ENCODE data around the gene ITPKB.
"Not testable (repeated sequence)": the region's sequence is repeated elsewhere in the genome, so short reads cannot be mapped to it uniquely, and the experiment has no call there.

ITPKB gene

DNA sequence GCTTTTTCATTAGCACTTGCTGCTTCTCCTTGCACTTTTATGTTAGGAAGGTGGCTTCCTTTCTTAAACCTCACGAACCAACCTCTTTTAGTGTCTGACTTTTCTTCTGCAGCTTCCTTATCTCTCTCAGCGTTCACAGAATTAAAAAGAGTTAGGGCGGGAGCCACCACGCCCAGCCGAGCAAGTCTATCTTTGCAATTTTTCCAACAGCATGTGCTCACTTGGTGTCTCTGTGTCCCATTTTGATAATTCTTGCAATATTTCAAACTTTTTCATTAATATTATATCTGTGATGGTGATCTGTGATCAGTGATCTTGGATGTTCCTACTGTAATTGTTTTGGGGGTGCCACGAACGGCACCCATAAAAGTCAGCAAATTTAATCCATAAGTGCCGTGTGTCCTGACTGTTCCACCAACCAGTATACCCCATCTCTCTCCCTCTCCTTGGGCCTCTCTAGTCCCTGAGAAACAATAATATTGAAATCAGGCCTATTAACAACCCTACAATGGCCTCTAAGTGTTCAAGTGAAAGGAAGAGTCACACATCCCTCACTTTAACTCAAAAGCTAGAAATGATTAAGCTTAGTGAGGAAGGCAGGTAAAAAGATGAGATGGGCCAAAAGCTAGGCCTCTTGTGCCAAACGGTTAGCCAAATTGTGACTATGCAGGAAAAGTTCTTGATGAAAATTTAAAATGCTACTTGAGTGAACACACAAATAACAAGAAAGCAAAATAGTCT is 15.9 kb upstream of the ITPKB start:
- no peak for DNase-seq

DNA sequence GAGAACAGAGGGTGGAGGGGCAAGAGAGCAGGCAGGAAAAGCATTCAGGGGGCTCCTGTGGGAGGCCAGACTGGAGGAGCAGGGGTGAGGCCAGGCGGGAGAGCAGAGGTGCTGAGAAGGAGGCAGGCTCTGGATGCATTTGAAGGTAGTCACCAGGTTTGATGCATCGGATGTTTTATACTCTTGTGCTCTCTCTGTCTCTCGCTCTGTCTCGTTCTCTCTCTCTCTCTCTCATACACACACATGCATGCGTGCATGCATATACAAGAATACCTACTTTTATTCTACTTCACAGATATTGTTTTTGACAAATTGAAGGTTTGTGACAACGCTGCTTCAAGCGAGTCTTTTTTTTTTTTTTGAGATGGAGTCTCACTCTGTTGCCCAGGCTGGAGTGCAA is 15.0 kb upstream of the ITPKB start:
- no peak for DNase-seq

DNA sequence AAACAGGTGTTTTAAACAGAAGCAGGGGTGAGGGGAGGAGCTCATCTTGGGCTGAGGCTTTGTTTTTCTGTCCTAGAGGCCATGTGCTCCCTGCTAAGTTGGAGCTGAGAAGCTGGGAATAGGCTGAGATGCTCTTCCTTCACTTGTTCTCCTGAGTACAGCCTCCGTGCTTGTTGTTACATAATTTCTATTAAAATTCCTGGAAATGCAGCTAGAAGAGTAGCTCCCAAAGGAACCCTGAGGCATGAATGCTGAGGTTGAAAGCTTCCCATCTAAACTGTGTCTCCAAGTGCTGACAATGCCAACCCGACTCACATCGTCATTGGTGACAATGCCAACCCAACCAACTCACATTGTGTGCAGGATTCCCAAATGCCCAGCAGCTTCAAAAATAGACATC is 12.6 kb upstream of the ITPKB start:
- no peak for DNase-seq

DNA sequence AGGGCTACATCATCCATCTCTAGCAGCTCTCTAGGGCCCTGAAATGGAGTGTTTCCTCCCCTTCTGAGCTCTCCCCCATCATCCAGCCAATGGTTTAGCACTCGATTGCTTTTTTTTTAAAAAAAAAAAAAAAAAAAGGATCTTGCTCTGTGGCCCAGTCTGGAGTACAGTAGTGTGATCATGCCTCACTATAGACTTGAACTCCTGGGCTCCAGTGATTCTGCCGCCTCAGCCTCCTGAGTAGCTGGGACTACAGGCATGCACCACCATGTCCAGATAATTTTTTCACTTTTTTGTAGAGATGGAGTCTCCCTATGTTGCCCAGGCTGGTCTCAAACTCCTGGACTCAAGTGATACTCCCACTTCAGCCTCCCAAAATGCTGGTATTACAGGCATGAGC is 12.1 kb upstream of the ITPKB start:
- no peak for DNase-seq

DNA sequence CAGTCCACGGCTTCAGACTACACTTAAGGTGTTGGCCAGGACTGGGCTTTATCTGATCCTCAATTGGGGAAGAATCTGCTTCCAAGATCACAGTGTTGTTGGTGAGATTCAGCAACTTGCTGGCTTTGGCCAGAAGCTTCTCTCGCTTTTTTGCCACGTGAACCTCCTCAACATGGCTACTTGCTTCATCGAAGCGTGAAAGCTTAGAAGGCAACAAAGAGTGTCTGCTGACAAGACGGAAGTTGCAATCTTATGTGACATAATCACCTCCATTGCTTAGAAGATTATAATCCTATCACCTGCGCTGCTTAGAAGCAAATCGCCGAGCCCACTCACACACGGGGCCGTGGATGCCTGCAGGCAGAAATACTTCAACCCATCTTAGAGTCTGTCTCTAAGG is 10.4 kb upstream of the ITPKB start:
- DNase-seq, result no peak

DNA sequence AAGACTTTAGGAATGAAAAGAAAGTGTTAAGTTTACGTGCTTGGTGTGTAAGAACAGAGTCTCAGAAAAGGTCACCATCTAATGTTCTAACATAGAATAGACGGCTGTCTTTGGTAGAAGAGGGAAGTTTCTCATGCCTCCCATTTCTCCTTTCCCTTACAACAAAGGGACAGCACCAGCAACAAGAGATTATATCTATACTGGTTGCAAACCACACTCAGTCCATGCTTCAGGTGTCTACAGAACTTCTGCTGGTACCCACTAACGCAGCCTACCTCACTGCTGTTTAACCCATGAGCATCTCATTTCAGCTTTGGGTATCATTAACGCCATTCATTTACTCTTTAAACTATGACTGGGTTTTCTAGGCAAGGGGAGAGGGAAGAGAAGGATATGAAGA is 9.2 kb upstream of the ITPKB start:
- DNase-seq, result no peak

DNA sequence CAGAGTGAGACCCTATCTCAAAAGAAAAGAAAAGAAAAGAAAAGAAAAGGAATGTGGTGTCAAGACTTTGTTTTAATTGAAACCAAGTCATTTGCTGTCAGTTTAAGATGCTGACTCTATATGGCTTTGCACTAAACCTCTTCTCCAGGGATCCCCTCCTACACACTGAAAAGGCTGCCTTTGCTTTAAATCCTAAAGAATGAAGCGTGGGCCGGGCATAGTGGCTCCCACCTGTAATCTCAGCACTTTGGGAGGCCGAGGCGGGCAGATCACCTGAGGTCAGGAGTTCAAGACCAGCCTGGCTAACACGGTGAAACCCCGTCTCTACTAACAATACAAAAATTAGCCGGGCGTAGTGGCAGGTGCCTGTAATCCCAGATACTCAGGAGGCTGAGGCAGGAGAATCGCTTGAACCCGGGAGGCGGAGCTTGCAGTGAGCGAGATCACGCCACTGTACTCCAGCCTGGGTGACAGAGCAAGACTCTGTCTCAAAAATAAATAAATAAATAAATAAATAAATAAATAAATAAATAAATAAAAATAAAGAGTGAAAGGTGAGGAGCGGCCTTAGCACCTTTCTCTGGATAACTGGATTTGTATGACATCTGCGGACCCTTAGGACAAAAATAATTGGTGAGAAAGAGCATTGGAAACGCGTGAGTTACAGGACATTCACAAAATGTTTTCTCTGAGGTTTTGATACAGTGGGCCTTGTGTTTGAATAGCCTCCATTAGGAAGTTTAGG is 8.6 kb upstream of the ITPKB start:
- not testable (repeated sequence) for DNase-seq

DNA sequence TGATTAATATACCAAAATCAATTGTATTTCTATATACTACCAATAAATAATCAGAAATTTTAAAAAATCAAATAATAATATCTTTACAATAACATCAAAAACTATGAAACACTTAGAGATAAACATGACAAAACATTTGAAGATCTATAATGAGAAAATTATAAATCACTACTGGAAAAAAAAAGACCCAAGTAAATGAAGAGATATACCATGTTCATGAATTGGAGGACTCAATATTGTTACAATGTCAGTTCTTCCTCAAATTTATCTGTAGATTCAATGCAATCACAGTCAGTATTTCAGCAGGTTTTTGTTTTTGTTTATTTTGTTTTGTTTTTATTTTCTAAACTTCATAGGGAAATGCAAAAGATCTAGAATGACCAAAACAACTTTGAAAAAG is 4.2 kb upstream of the ITPKB start:
- no peak for DNase-seq

DNA sequence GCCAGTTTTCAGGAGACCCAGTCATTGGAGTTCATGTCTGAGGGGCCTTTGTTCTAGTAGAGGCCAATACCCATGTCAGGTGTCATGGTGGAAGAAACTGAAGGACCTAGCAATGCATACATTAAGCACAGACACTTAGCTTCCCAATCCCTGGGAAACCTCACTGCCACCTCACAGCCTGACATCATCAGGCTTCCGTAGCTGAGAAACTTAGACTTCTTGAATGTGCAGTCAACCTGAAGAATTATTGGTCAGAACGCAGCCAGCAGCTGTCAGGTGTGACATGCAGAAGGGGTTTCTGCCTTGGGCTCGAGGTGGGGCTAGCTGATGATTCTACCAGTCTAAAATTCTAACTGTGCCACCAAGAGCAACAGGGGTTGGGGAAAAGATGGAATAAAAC is 1.9 kb upstream of the ITPKB start:
- no peak for DNase-seq

DNA sequence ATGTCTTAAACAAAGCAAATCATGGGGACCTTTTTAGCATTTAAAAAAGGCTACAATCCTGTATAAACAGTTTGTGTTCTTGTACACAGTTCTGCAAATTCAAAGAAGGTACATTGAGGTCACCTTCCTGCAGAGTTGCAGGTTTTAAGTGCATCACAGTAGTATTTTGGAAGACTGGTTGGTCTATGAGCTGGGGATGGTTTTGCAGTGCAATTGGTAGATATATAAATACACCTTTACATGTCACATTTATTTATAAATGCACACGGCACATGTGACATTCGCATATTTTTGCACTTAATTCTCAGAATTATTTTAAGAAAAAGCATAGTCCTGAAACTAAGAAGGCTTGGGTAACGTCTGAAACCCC is 599 bp upstream of the ITPKB start:
- no peak for DNase-seq

DNA sequence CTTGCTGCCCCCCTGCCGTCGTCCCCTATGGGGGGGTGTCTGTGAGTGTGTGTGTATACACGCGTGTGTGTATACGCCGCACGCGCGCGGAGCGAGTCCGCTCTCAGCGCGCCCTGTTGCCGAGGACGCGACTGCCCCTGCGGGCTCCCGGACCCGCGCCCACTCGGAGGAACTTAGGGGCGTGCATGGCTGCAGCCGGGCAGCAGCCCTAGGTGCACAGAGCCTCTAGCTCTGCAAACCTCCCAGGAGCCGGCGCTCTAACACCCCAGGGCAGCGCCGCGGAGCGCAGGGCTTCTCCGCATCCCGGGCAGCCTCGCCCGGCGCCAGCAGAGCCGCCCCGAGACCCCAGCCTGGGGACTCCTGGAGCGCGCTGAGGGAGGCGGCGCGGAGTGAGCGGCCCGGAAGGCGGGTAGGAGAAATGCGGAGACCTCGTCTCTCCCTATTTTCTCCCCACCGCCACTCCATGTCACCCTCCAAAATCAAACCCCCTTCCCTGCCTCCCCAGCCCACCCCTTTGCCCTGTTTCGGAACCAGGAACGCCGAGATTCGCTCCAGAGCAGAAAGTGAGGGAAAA is 574 bp downstream of the ITPKB start:
- DNase-seq, result no peak

DNA sequence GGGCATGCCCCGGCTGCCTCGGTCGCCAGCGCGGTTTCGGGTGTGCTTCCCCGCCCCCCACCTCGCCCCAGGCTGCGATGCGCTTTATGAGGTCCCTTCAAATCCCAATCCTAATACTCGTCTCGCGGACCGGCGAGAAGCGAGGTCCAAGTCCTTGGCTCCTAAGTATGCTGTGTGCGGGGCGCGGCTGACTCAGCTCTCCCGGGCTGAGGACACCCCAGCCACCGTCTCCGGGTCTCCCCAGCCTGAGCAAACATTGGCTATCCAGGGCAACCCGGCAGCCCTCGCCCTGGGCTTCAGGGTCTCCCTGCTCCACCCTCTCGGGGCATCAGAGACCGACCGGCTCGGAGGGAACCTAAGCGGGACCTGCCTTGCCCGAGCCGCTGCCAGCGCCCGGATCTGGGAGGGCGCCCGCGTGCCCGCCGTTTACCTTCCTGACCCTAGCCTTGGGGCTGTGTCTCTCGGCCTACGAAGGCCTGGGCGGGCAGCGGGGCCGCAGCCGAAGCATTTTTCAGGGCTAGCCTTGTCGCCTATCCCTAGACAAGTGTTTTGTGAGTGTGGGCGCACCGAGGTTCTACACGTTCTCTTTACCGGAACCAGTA is 1.2 kb downstream of the ITPKB start:
- DNase-seq, result no peak

DNA sequence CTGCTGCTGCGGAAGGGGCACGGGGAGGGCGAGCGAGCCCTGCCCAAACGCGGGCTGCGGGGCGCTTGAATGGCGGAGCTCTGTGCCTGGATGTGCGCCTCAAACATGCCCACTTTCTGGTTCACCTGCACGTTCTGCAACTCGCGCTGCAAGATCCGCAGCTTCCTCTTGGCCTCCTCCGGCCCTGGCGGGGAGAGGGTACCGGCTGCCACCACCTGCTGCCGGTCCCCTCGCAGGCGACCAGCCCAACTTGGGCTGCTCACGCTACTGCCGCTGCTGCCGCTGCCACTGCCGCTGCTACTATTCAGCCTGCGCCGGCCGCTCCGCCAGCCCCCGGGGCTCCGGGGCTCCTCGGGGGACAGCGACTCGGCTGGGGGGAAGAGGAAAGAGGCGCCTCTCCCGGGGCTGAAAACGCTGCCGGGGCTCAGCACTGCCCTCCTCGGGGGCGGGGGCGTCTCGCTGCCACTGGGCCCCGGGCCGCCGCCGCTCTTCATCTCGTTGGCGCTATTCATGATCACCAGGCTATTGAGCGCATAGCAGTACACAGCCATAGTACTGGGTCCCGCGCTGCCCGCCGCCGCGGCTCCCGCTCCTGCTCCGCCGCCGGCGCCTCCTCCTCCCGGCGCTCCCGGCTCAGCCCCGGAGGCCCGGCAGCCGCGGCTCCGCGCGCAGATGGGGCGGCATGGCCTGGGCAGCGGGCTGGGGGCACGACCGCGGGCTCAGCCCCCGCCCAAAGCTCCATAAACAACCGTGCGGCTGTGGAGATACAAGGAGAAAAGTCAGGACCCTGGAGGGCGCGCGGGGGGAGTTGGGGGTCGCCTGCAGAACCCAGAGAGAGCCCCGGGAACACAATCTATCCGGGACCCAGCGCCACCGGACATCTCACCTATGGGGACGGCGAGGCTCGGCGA is 1.9 kb downstream of the ITPKB start:
- DNase-seq, result no peak

DNA sequence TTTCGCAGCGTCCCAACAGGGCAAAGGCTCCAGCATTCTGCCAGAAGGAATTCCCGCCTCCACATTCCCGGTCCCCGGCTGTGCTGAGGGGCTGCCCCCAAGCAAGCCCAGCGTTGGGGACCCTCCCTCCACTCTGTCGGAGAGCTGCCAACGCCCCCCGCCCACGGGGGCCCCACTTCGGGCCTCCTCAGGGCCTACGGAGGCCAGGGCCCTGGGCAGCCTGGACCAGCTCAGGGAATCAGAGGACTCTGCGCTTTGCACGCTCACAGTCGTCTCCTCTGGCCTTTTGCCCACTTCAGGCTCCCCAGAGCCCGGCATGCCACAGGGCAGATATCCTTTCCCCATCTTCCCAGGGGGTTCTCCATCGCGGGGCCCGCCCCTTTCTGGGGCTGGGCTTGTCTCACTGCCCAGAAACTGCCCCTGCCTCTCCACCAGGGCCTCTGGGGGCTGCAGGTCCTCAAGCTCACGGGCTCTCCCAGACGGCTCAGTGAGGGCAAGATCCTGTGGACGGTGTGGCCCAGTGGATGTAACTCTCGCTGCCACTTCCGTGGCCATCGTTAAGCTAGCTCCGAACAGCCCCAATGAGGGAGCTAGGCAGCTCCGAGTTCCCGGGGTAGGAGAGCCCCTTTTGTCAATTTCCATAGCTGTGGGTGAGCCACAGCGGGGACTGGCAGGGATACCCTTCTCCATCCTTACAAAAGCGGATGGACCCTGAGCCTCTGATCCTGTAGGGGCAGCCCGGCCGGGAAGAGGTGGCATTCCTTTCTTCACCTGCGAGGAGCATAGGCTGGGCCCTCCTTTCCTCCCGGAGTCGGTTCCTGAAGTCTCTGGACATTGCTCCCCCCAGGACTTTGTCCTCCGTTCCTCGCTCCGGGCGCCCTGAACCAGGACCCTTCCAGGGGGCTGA is 2.8 kb downstream of the ITPKB start:
- no peak for DNase-seq

DNA sequence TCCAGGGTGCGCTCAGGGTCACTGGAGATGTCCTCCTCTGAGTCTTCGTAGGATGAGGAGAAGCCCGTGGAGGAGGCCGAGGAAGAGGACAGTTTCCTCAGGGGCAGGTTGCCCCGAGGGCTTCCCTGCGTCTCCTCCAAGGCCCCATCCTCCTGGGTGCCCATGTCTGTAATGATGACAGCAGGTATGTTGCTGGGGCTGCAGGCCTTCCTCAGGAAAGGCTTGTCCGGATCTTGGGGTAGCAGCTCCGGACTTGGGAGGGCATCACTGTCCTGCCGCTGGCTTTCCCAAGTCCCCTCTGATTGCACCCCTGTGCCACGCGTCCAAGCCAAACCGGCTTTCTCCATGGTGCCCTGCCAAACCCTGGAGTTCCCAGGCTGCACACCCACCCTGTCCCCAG is 3.5 kb downstream of the ITPKB start:
- DNase-seq, result no peak

DNA sequence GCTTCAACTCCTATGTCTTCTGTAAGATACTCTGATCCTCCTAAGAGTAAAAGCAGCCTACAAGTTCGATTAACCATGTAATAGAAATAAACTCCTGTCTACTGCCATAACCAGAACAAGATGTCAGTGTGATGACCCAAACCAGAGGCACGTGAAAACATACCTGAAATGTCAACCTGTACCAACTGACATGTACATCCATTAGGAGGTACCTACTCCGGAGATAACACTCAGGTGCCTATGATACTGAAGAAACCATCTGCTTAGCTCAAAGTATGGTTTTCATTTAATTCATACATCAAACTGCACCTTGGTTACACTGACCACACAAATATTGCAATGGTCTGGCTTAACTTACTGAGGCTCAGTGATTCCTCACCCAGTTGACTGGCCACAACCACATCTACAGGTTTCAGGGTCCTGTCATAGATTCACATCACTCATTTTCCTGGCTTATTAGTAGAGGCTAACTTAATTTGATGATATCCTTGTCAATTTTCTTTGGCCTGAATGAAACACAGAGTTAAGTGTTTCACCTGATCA is 4.4 kb downstream of the ITPKB start:
- no peak for DNase-seq

DNA sequence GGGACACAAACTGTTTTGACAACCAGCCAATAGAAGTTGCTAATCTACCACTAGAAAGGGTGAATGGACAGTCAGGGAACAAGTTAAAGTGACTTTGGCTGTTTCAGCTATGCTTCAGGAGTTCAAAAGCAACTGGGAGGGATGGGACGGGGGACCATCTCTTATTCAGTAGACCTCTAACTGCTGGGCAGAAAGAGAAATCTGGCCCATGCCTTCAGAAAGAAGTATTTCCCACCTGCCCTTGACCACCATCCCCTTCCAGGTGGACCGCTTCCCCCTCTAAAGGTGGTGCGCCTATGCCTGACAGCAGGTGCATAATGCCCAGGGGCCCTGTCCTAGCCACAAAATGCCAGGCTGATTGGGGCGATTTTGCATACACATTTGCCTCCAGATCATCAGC is 5.2 kb downstream of the ITPKB start:
- DNase-seq, result no peak

DNA sequence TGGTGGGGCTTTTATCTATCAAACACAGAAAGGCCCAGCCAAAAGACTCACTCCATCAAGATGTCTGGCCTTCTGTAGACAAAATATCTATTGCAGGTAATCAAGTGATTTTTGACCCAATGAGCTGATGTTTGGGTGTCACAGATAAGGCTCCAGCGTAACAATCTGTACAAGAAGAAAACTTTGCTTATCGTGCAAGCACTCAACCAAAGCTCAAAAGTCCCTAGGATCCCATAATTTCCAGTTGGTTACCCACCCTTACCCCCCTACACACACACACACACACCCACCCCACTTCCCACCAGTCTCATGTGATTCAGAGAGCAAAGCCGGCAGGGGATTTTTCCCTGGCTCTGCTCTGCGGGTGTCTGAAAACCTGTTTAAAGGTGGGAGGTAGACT is 5.8 kb downstream of the ITPKB start:
- DNase-seq, result no peak

DNA sequence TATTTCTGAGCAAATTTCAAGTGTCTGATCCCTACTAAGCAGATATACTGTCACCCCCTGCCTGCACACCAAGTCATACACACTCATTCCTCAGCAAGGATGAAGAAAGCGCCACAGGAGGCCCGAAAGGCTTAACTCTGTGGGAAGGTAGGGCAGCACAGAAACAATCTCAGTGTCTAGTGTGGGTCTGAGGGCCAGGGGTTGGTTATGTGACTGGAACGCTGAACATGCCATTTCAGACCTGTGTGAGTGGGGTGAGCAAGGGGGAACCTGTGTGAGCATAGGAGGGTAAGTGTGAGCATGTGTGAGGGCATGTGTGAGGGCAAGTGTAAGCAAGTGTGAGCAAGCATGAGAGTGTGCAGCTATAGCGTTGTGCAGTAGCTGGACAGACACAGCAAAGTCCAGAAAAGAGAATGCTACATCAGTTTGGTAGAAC is 6.2 kb downstream of the ITPKB start:
- DNase-seq, result no peak

DNA sequence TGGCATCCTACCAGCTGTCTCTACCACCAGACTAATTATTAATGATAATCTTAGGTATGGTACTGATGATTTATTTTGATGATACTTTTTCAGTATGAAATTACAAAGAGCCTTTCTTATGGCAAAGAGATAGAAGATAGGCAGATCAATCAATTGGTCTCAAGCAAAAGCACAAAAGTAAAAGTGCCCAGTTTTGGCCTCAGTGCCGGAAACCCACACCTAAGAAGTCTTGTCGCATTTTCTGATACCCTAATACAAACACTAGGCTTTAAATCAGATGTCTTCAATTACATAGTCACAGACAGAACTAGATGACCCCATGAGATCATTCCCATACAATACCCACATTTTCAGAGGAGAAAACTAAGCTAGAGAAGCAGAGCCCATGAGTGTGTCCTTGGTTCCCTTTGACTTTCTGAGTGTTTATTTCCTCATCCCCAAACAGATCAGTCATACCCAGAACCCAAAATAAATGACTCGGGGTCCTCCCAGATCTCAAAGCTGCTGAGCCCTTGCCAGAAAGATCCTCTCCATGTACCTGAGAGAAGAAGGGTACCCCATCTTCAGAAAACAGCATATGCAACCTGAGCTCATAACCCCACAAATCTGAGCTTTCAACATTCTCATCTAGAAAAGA is 7.7 kb downstream of the ITPKB start:
- DNase-seq, result no peak

DNA sequence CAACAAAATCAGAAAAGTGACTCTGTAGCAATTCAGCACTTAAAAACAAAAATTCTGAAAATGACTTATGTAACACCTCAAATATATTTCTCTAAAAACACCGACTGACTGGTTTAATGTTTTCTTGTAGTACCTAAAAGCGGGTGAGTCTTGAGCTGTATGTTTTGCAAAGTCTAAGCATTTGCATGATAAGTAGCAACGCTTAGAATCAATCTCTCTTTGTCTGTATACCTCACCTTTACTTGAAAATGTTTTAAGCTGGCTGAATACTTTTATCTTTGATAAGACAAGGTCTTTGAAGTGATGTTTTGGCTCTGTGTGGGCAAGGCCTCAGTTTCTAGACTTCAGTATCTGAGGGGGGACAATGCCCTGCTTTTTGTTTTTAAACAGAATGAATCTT is 8.2 kb downstream of the ITPKB start:
- no peak for DNase-seq

All from SHP77 (cell line).